GM19023 (cell line): ENCODE measurements around the gene BUD13.
A peak's percentile ranks its signal among the peaks of the same experiment; 100 is the strongest.
"Not testable (repeated sequence)": the region's sequence is repeated elsewhere in the genome, so short reads cannot be mapped to it uniquely, and the experiment has no call there.

ENCODE experiments used
- ATAC-seq: cut with Tn5 transposase; IDR thresholded peaks from one replicate; pipeline ENCODE4 v1.9.1; 2021; ENCODE audit warnings: mild to moderate bottlenecking, moderate library complexity; ENCODE audit not compliant: unreplicated experiment

Gene BUD13

DNA sequence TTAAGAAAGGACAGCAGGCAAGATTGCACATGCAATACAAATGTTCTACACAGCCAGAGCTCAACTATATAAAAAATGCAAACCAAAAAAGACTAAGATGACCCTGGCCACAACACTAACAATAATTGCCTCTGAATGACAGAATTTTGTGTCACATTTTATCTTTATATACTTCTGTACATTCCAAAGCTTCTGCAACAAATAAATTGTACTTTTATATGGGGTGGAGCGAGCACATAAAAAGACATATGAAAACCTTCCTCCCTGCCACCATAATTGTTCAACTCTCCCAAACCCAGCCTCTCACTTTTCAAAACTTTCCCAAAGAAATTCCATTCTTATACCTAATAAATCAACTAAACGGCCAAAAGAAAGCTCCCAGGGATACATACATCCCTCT is 10.7 kb downstream of the BUD13 start:
- no peak for ATAC-seq

DNA sequence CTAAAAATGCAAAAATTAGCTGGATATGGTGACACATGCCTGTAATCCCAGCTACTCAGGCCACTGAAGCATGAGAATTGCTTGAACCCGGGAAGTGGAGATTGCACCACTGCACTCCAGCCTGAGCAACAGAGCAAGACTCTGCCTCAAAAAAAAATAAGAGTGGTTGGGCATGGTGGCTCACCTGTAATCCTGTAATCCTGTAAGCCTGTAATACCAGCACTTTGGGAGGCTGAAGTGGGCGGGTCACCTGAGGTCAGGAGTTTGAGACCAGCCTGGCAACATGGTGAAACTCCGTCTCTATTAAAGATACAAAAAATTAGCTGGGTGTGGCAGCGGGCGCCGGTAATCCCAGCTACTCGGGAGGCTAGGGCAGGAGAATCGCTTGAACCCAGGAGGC is 16.7 kb downstream of the BUD13 start:
- not testable (repeated sequence) for ATAC-seq

DNA sequence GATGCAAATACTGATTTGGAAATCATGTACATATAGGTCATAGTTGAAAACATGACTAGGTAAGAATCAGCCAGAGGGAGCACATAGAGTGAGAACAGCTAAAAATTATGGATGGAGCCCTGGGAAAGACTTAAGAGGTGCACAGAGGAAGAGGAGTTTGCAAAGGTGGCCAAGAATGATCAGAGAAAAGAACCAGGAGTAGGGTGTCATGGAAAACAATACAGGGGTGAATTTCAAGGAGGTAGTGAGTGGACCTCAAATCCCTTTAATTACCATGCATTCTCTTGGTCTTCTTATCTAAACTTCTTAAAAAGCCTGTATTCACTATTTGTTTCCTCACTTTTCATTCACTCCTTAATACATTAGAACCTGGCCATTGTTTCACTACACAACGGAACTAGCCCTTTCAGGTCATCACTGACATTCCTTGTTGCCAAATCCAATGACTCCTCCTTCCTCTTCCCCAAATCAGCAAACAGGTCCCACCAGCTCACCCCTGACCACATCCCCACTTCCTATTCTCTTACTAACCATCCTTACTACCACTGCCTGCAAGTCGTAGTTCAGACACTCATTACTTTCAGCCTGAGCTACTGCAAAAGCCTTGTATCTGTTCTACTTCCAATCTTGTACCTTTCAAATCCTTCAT is 22.6 kb downstream of the BUD13 start:
- ATAC-seq = no peak

DNA sequence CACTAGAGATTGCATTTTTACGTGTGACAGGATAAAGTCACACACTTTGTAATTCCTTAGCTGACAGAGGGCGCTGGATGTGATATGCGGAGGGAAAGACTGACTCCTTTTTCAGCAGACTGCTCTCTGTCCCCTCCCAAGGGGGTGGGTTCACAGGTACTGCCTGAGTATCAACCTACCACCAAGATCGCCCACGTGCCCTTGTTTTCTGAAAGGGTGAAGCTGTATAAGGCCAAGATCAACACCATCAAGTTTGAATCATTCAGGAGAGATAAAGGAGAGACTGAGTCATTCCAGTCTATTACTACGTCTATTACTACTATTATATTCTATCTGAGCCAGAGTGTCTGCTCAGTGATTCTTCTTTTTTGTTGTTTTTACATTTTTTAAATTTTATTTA is 30.7 kb downstream of the BUD13 start:
- ATAC-seq = no peak

DNA sequence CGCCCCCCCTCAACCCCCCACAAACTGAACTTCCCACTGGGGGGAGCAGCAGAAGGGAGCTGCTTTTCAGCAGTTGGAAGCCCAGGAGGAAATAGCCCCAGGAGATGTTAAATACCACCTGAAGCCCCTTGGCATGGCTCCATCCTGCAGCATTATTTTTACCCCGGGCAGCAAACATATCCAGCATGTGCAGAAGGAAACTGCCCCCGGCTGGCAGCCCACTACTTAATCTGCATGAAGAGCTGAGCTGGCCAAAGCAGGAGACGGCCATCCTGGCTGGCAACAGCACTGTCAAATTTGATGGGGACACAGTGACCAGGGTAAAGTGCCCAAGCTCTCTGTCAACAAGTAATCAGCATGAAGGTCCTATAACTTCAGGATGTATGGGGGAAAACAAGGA is 32.0 kb downstream of the BUD13 start:
- no peak for ATAC-seq

DNA sequence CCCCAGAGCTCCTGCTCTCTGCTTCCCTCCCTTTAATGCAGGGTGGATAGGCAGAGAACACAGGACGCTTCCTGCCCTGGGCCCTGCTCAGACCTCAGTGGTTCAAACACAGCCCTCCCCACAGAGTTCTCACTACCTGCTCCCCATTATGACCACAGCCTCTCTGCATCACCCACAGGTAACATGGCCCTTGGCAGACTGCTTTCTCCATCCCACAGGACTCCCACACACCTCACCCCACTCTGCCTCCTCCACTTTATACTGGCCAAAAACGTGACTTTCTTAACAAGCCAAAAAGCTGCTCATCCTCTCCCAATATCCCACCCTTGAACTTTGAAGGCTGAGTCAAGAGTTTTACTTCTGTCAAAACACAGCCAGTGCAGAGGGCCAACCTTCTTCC is 33.8 kb downstream of the BUD13 start:
- no peak for ATAC-seq

DNA sequence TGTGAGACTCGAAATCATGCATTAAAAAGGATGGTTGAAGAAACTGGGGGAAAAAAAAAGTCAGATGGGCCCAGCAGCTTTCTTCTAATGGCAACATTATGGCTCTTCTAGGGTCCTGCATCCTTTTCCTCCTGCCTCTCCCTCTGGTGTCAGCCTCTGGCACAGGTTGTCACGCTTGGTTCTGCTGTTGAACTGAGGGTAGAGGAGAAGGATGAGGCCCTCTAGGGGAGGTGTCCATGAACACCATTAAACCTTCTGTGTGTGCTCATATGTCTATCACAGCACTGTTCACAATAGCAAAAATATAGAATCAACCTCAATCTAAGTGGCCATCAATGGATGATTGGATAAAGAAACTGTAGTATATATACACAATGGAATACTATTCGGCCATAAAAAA is 36.0 kb downstream of the BUD13 start:
- no peak for ATAC-seq

DNA sequence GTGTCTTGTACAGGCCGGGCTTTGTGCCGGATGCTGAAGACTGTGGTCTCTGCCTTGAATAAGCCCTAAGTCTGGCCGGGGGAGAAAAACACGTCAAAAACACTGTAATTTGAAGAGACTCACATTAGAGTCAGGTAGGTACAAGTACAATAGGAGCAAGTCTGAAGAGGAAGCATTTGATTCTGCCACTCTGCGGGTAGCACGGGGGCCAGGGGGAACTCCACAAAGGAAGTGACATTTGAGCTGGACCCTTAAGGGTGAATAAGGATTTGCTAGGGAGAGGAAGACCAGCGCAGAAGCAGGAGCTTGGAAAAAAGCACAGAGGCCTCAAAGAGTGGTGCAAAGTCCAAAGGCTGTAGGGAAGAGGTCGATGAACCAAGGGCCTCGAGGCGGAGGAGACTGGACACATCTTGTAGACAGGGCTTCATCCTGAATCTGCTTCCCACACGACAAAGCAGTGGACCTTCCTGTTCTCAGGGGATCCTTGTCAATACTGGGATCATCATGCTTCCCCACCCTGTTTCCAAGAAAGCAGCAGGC is 38.7 kb downstream of the BUD13 start:
- ATAC-seq = no peak

DNA sequence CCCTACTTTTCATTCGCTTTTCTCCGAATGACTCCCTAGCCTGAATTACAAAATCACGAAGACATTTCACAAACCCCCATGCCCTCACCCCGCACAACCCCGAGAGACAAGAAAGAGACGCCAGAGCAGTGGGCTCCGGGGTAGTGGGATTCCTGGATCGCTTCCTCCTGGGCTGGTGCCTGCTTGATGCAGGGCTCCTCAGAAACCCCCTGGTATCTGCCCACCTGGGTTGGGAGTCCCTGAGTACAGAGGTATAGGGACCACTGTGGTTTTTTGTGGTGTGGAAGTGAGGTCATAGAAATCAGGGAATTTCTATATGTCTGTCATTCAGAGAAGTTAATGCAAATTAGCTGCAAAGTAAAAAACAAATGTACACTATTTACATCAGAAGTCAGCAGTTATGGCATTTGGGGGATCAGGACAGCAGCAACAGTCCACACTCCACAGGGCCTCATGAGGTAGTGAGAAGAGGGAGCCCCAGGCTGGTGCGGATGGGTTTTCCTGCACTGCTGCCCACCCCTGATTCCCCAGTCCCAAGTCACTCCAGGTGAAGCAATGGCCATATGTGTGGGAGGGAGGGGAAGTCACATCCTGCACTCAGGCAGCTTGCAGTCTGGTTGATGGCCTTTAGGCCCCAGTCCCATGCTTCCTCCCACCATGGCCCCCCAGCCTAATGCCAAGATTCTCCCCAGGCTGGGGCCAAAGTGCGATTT is 39.6 kb downstream of the BUD13 start:
- ATAC-seq = peak; percentile 44

DNA sequence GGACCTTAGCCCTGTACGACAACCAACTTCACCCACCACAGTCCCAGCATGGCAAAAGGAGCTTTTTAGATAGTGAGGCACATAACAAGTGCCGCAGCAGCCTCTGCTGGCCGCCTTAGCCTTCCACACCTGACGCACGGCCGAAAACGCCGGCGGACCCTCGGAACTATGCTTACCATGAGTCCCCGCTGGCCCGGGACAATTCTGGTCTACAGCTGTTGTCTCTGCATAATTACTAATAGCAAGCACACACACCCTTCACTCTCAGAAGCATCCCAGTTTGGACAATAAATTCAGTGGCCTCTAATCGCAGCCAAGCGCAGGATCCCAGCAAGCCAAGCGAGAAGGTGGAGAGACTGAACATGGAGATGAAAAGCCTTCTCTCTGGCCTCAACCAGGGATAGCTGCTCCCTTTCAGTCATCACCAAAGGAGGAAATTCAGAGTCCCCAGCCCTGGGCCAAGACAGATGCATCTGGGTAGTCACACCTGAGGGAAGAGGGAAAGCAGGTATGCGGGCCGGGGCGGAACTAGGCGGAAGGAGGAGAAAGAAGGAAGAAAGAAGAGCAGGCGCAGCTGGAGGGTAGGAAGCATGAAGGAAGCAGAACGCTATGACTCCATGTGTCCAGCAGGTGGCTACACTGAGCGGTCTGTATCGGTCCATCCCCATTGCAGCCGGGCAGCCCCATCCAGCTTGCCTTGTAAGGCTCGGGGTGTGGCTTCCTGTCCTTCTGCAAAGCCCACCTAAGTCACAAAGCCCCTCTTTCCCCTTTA is 40.3 kb downstream of the BUD13 start:
- peak; percentile 81 for ATAC-seq

DNA sequence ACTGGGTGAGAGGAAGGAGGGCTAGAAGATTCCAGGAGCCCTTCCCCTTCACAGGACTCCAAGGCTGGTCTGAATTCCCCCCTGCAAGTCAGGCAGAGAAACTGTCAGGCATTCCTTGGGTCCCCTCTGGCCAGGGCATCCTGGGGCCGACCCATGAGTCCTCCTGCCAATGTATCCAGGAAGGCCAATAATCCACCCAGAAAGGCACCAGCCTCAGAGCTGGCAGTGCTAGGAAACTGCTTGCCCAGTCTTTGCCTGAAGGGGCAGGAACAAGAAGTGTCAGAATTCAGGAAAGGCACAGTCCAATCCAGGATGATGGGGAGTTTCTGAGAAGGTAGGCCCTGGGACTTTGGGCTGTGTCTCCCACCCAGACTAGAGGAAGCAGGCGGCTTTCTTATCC is 41.0 kb downstream of the BUD13 start:
- ATAC-seq = no peak

DNA sequence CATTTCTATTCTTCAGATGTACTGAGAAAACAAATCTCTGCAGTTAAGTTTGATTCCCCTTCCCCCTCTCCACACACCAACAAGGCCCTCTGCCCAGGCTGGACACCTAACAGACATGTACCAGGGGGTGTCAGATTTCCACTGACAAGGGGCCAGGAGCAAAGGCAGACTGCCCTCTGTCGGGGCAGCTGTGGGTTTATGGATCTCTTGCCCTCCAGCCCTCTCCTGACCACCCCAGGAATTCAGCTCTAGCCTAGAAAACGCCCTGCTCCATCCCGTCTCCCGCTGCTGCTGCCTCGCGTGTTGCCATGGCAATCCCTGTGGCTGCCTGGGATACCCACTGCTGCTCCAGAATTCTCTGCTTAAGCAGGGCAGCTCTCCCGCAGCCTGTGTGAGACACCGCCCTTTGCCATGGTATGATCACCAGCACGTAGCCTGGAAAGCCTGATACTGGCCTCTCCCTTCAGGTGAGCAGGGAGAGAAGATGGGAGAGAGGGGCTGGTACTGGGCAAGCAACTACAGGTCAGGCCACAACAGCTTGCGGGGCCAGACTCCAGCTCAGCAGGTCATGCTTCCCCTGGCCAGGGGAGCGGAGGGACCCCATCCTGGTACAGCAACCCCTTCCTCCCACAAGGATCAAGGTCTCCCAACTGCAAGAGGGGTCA is 41.6 kb downstream of the BUD13 start:
- no peak for ATAC-seq

DNA sequence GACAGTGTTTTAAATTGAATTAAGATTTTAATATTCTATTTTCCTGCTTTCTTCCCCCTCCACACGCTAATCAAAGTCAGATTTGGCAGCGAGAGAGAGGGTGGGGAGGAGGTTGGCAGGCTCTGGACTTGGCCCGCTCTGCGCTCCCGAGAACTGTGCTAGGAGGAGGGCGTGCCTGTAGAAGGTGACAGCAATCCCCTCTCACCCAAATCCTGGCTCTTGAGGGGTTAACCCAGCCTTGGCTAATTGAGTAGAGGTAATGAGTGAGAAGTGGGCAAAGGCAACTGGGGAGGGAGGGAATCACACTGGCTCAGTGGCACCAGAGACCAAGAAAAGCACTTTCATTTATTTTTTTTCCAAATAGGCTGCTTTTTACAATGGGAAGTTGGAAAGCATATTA is 42.2 kb downstream of the BUD13 start:
- no peak for ATAC-seq

DNA sequence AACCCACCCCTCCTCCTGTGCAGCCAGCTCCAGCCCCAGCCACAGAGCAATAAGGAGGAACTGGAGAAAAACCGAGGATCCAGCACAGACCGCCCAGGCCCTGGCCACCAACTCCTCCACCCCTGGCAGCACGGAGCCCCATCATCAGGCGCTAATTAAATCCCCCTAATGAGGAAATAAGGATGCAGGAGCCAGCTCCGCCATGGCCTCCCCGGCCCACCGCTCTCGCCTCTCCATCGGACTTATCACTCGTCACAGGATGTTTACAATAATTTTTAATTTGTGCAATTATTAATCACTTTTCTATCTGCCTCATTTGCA is 42.6 kb downstream of the BUD13 start:
- ATAC-seq = no peak

DNA sequence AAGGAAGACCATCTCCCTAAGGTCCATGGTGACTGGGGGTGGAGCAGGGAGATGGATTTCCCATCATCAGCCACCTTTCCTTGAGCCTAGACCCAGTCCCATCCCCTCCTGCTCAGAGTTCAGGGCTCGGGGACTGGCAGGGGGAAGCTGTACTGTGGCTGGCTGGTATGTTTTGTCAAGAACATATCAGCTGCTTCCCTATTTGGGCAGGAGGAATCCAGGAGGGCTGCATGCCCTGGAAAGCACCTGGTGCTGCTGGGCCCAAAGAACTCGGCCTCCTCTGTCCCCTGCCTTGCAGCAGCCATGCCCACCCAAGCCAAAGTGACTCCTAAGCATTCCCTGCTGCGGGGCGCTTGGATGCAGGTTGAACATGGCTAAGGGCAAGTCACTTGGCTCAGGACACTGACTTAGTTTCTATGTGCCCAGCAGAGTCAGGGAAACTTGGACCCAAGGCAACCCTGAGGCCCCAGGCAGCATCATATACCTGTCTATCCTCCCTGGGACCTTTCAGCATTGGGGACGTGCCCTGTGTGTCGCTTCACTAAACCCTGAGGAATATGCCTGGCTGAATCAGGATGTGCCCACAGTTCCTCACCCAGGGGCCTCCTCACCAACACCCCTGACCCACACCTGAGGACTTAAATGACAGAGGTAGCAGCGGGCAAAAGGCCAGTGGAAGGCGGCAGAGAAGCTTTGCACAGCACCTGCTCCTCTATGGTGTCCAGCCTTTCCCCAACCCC is 43.1 kb downstream of the BUD13 start:
- ATAC-seq = no peak

DNA sequence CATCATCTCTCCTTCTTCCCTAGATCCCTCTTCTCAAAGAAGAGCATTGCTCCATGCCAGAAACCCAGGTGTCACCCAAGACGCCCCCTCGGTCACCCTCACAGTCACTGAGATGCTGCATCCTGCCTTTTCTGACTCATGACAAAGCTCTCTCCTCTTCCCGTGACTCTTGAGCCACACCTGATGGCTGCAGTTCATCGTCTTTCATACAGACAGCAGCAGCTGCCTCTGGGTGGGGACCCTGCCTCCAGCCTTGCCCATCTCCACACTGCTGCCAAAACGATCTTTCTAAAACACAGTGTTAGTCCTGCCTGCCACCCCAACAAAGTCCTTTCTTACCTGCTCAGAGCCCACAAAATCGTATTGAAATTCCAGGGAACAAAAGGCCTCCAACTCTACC is 44.8 kb downstream of the BUD13 start:
- no peak for ATAC-seq

DNA sequence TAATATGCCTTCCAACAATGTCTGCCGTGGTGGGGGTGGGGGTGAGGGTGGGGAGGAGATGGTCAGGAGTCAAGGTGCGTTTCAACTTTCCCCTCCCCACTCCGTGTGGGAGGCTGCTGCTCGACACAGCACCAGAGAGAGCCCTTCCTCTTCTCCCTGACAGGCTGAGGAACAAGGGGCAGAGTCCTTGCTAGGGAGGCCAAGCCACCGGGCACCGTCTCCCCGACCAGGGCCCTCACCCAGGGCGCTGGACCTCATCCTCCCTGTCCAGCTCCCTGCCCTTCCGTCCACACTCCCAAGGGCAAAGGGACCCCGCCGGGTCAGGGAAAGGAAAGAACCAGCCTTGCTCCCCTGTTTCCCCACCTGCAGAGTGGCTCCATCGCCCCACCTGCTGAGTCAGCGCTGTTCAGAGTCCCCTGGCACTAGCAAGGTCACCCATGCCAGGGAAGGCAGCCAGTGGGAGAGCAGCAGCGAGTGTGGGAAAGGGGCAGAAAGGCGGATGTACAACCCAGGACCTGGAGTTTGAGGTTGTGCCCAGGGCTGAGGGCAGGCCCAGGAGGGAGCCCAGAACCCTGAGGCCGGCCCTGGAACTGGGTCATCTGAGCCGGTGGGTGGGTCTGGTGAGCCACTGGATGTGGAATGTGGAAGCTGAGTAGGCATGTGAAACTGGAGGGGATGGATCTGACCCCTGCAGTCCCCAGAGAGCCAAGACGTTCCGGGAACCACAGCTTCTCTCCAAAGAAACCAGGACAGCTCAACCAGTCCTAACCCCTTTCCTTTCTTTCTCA is 47.2 kb downstream of the BUD13 start:
- no peak for ATAC-seq

DNA sequence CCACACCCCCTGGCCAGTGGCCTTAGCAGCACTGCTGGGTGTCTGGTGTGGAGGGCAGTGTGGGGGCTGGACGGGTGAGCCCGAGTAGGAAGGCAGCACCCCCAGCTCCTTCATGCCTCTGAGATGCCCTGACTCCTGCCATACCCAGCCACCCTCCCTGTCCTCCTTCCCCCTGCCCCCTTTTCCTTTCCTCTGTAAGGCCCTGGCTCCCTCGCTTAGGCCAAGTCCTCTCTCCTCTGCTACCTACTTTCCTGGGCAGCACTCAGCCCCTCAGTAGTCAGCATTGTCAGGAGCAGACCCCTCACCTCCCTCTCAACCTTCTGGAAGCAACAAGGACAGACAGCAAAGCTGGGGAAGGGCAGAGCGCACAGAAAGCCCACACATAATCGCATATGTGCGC is 48.0 kb downstream of the BUD13 start:
- no peak for ATAC-seq

DNA sequence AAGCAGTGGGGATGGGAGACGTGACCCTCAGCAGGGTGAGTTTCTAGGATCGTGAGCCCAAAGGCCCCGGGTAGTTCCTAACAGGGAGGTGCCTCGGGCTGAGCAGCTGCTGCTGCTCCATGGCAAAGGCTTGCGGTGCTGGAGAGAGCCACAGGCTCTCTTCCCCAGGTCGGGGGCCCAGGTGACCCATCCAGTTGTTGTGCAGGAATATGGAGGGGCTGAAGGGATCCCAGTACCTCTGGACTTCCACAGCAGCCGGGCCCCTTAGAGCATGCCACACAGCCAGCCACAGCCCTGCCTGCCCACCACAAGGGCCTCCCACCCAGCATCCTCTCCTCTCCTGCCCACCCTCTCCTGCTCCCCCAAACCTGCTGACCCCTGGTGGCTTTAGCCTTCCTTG is 49.3 kb downstream of the BUD13 start:
- ATAC-seq = no peak

DNA sequence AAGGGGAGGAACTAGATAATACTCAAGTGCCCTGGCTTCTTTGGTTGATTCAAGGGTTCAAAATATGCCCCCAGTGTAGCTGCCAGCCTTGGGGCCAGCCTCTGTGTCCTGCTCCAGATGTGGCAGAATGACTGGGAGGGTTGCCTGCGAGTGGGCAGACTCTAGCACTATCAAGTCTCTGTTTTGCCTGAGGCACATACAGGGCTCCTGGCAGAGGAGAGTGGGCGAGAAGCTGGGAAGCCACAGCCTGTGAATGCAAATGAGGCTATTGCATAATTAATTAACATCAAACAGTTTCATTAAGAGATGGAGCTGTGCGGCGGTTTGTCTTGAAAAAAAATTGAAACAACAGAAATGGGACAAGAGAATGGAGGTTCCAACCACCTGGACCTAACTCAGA is 50.8 kb downstream of the BUD13 start:
- ATAC-seq = no peak
